ENCODE measurements around the gene BAZ2A. TPM values are rescaled to one million over a fixed set of nuclear protein-coding genes. Genes with fewer than 3 reads are reported as not detected.
"Not testable (repeated sequence)": the region's sequence is repeated elsewhere in the genome, so short reads cannot be mapped to it uniquely, and the experiment has no call there.

Gene BAZ2A
- 10 to 100 TPM in 2 of 3 donors, 1 to 10 TPM in 1; 6.5 to 37.5 (median 11.9) TPM for polyA plus RNA-seq

DNA sequence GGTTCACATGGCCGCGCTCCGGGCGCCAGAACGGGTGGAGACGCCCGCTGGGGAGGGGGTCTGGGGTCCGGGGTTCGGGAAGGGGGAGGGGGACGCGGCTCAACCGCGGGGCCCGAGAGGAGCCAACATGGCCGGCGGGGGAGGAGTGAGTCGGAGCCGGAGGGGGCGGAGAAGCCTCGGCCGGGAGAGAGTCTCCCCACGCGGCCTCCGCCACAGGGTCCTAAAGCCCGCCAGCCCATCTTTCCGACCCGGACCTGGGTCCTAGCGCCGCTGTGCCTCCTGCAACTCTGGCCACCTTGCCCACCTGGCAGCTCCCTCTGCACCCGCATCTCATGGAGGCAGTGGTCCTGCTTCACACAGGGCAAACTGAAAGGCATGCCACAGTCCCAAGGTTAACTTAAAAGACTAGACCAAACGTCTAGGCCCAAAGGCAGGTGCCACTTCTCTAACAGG is at the start of gene BAZ2A:
Gene BAZ2A (minus strand): TSS at position 147 of the 453 bp plus-strand sequence. CDS start 12,796 bp downstream, outside the sequence.
- Mint-ChIP-seq H3K36me3 (peaks cover 3 to 6% (median 4%) of the 10 kb centered on the region in 3 donors), H3K4me1 (peaks cover 72 to 85% of the 10 kb centered on the region in 2 donors), H3K27ac (peak within 1 kb of the TSS; percentile 94 to 97 (median 96)), H3K27me3 (ENCODE audit: low read depth in 3 of 3) (peaks cover 11 to 23% (median 19%) of the 10 kb centered on the region in 3 donors), H3K9me3 (no peaks in the 10 kb centered on the region), H3K4me3 (peak within 1 kb of the TSS; percentile 88 to 90 (median 89))
- DNase-seq, result peak; percentile 83 to 85 (median 84)

DNA sequence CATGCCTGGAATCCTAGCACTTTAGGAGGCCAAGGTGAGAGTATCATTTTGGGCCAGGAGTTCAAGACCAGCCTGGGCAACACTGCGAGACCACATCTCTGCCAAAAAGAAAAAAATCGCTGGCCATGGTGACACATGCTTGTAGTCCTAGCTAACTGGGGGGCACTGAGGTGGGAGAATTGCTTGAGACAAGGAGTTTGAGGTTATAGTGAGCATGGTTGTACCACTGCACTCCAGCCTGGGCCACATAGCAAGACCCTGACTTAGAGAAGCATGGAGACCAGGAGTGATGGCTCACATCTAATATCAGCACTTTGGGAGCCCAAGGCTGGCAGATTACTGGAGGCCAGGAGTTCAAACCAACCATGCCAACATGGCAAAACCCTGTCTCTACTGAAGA is 48.7 kb upstream of the BAZ2A start:
- Mint-ChIP-seq H3K27me3 (ENCODE audit: low read depth in 3 of 3) (peaks cover under 1 to 7% (median 5%) of the 10 kb centered on the region in 3 donors), H3K4me1 (peaks cover 61 to 68% of the 10 kb centered on the region in 2 donors), H3K36me3 (peaks cover under 1% of the 10 kb centered on the region in 3 donors), H3K9me3 (no peaks in the 10 kb centered on the region), H3K4me3 (peak overlapping the region in 1 of 5 donors; percentile 7), H3K27ac (peak overlapping the region in 4 of 6 donors; percentile 16 to 72 (median 46))
- DNase-seq, result no peak

DNA sequence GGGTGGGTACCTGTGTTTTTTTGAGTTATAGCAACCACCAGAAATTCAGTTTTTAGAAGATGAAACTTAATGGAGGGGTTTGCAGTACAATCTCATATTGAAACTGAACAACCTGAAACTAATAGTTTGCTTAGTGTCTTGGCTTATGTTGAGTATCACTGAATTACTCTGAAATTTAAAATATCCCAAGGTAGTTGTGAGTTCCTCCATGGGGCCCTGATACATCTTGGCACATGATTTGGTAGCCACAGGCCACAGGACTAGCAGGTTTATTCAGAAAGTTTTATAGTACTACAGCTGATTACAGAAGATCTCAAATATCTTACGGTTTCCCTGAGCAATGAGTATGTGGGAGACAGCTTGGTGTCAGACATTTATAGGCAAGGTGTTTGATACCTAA is 47.6 kb upstream of the BAZ2A start:
- Mint-ChIP-seq H3K27me3 (ENCODE audit: low read depth in 3 of 3) (peaks cover 0 to 2% (median 2%) of the 10 kb centered on the region in 3 donors), H3K4me3 (no peak overlapping the region), H3K27ac (peak overlapping the region in 2 of 6 donors; percentile 1 to 64), H3K4me1 (peaks cover 62 to 69% of the 10 kb centered on the region in 2 donors), H3K9me3 (no peaks in the 10 kb centered on the region), H3K36me3 (peaks cover 0 to 3% (median 0%) of the 10 kb centered on the region in 3 donors)
- DNase-seq, result no peak

DNA sequence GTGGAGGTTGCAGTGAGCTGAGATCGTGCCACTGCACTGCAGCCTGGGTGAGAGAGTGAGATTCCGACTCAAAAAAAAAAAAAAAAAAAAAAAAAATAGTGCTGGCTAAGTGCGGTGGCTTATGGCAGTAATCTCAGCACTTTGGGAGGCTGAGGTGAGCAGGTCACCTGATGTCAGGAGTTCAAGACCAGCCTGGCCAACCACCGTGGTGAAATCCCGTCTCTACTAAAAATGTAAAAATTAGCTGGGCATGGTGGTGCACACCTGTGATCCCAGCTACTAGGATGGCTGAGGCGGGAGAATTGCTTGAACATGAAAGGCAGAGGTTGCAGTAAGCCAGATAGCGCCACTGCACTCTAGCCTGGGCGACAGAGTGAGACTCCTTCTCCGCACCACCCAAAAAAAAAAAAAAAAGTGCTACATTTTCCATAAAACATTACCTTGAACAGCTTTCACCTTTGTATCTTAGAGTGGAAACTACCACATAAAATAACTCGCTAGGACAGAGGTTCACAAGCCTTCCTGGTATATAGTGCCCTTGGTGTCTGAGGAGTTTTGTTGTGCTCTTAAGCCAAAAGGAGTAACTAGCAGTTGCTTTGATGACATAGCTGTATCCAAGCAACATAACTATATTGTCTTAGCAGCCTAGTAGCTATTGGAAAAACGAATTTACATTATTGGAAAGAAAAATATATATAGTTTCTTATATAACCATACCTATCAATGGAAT is 46.9 kb upstream of the BAZ2A start:
- DNase-seq, result no peak
- Mint-ChIP-seq H3K9me3 (no peaks in the 10 kb centered on the region), H3K4me3 (no peak overlapping the region), H3K27ac (peak overlapping the region in 3 of 6 donors; percentile 28 to 48 (median 33)), H3K4me1 (peaks cover 61 to 69% of the 10 kb centered on the region in 2 donors), H3K36me3 (peaks cover 0 to 4% (median 2%) of the 10 kb centered on the region in 3 donors), H3K27me3 (ENCODE audit: low read depth in 3 of 3) (peaks cover 0 to 2% (median 2%) of the 10 kb centered on the region in 3 donors)

DNA sequence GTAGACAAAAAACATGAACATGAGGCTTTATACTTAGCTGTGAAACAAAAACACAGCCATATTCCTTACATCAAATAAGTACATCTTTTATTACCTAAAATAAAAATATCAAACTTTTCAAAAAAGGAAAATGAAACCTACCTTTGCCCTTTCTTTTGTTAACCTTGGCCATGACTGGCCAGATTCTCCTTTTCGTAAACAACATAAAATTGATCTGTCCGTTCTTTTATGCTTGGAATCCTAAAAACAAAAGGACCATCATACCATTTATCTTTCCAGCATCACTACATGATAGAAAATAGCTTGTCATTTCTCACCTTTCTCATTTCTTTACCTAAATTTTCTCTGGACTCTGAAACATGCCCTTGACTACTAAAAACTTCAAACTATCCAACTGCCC is 41.5 kb upstream of the BAZ2A start:
- Mint-ChIP-seq H3K4me1 (peaks cover 32 to 43% of the 10 kb centered on the region in 2 donors), H3K9me3 (no peaks in the 10 kb centered on the region), H3K4me3 (no peak overlapping the region), H3K27me3 (ENCODE audit: low read depth in 3 of 3) (peaks cover 0 to 5% (median 2%) of the 10 kb centered on the region in 3 donors), H3K27ac (peak overlapping the region in 2 of 6 donors; percentile 5 to 30), H3K36me3 (peaks cover 6 to 29% (median 15%) of the 10 kb centered on the region in 3 donors)
- no peak for DNase-seq

DNA sequence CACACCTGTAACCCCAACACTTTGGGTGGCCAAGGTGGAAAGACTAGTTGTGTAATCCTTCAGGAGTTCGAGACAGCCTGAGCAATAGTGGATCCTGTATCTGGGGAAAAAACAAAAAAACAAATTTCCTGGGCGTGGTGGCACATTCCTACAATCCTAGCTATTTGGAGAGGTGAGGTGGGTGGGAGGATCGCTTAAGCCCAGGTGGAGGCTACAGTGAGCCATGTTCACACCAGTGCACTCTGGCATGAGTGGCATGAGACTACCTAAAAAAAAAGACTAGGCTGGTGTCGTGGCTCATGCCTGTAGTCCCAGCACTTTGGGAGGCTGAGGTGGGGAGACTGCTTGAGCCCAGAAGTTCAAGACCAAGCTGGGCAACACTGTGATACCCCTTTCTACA is 40.7 kb upstream of the BAZ2A start:
- Mint-ChIP-seq H3K4me1 (peaks cover 27 to 35% of the 10 kb centered on the region in 2 donors), H3K27me3 (ENCODE audit: low read depth in 3 of 3) (peaks cover 0 to 5% (median 2%) of the 10 kb centered on the region in 3 donors), H3K9me3 (no peaks in the 10 kb centered on the region), H3K27ac (peak overlapping the region in 1 of 6 donors; percentile 4), H3K36me3 (peaks cover 11 to 34% (median 15%) of the 10 kb centered on the region in 3 donors), H3K4me3 (no peak overlapping the region)
- DNase-seq, result no peak

DNA sequence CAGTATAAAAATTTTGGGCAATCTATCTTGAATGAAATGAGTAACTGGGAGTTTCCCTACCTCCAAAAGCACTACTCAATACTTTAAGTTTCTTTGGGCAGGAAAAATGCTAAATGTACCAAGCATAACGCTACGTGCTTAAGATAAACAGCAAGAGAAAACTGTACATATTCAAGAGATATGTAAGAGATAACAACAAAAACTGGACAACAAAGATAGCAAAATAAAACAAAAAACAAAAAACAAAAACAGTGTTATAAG is 38.0 kb upstream of the BAZ2A start:
- H3K9me3 Mint-ChIP-seq, result no peaks in the 10 kb centered on the region
- H3K4me3 Mint-ChIP-seq, result no peak overlapping the region
- no peak for DNase-seq
- H3K27ac Mint-ChIP-seq, result peak overlapping the region in 1 of 6 donors; percentile 35
- H3K4me1 Mint-ChIP-seq, result peaks cover 8 to 20% of the 10 kb centered on the region in 2 donors
- peaks cover 18 to 44% (median 19%) of the 10 kb centered on the region in 3 donors for H3K36me3 Mint-ChIP-seq
- H3K27me3 Mint-ChIP-seq (ENCODE audit: low read depth in 3 of 3), result peaks cover 0 to 4% (median 2%) of the 10 kb centered on the region in 3 donors

DNA sequence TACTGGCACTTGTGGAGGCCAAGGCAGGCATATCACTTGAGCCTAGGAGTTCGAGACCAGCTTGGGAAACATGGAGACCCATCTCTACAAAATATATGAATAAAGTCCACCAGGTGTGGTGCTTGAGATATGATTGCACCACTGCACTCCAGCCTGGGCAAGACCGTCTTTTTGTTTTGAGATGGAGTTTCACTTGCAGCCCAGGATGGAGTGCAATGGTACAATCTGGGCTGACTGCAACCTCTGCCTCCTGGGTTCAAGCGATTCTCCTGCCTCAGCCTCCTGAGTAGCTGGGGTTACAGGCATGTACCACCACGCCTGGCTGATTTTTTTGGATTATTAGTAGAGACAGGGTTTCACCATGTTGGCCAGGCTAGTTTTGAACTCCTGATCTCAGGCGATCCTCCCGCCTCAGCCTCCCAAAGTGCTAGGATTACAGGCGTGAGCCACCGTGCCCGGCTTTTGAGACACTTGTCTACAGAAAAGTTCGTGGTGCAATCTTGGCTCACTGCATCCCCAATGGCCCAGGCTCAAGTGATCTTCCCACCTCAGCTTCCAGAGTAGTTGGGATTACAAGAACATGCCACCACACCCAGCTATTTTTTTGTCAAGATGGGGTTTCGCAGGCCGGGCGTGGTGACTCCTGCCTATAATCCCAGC is 32.0 kb upstream of the BAZ2A start:
- no peak for DNase-seq
- Mint-ChIP-seq H3K27ac (peak overlapping the region in 2 of 6 donors; percentile 11 to 60), H3K4me1 (peaks cover 0 to 4% of the 10 kb centered on the region in 2 donors), H3K4me3 (no peak overlapping the region), H3K27me3 (ENCODE audit: low read depth in 3 of 3) (peaks cover 0 to 2% (median 0%) of the 10 kb centered on the region in 3 donors), H3K36me3 (peaks cover 4 to 18% (median 12%) of the 10 kb centered on the region in 3 donors), H3K9me3 (no peaks in the 10 kb centered on the region)

DNA sequence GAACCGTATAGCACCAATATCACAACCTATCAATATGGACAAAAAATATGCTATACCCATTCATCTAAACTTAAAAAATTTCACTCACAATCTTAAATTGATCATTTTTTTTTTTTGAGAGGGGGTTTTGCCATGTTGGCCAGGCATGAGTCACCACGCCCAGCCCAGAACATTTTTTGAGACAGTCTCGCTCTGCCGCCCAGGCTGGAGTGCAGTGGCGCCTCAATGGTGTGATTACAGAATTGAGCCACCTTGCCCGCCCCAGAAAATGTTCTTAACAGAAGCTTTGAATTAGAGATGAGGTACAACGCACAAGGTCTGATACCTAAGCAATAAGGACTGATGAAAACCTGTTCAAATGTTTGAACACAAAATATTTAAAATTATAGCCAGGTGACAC is 31.4 kb upstream of the BAZ2A start:
- H3K4me3 Mint-ChIP-seq, result no peak overlapping the region
- peaks cover 0 to 4% of the 10 kb centered on the region in 2 donors for H3K4me1 Mint-ChIP-seq
- H3K9me3 Mint-ChIP-seq, result no peaks in the 10 kb centered on the region
- H3K27ac Mint-ChIP-seq, result peak overlapping the region in 1 of 6 donors; percentile 60
- peaks cover 4 to 18% (median 12%) of the 10 kb centered on the region in 3 donors for H3K36me3 Mint-ChIP-seq
- DNase-seq, result no peak
- H3K27me3 Mint-ChIP-seq (ENCODE audit: low read depth in 3 of 3), result peaks cover 0 to 2% (median 0%) of the 10 kb centered on the region in 3 donors

DNA sequence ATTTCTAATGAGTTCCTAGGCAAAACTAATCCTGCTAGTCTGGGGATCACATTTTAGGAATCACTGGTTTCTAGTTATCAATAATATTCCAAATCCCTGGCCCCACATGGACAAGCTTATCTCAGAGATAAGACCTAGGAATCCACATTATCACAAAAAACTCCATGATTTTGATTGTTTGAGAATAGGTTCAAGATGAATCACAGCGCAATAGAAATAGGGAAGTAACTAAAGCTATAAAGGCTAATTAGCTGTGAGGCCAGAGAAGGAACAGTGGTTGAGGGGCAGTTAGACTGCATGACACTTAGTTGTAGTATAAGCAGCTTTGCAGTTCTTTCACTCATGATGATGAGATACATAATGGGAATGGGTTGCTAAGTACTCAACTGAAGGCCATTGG is 28.8 kb upstream of the BAZ2A start:
- H3K27me3 Mint-ChIP-seq (ENCODE audit: low read depth in 3 of 3), result peaks cover 0 to 4% (median 0%) of the 10 kb centered on the region in 3 donors
- peaks cover 0 to 15% (median 4%) of the 10 kb centered on the region in 3 donors for H3K36me3 Mint-ChIP-seq
- peaks cover 0 to 4% of the 10 kb centered on the region in 2 donors for H3K4me1 Mint-ChIP-seq
- H3K4me3 Mint-ChIP-seq, result no peak overlapping the region
- peaks cover 0 to 12% (median 6%) of the 10 kb centered on the region in 6 donors for H3K9me3 Mint-ChIP-seq
- no peak for DNase-seq
- peak overlapping the region in 2 of 6 donors; percentile 40 to 57 for H3K27ac Mint-ChIP-seq

DNA sequence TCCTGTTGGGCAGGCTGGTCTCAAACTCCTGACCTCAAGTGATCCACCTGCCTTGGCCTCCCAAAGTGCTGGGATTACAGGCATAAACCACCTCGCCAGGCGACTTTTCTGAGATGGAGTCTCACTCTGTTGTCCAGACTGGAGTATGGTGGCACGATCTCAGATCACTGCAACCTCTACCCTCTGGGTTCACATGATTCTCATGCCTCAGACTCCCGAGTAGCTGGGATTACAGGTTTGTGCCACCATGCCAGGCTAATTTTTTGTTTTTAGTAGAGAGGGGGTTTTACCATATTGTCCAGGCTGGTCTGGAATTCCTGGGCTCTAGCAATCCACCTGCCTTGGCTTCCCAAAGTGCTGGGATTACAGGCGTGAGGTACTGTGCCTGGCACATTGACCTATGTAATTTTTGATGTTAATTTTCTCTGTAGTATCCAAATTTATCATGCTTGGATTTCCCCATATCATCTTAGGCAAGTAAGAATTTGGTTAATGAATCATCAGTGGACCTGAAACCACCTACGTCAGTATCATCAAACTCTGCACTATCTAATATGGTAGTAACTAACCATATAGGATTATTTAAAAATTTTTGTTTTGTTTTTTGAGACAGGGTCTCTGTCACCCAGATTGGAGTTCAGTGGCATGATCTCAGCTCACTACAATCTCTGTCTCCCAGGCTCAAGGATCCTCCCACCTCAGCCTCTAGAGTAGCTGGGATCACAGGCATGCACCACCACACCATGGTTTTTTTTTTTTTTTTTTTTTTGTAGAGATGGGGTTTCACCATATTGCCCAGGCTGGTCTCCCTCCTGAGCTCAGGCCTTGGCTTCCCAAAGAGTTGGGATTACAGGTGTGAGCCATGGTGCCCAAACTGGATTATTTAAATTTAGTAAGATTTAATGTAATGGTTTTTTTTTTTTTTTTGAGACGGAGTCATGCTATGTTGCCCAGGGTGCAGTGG is 27.6 kb upstream of the BAZ2A start:
- DNase-seq, result no peak
- Mint-ChIP-seq H3K9me3 (peaks cover 3 to 21% (median 15%) of the 10 kb centered on the region in 6 donors), H3K27me3 (ENCODE audit: low read depth in 3 of 3) (peaks cover 0 to 4% (median 0%) of the 10 kb centered on the region in 3 donors), H3K4me3 (no peak overlapping the region), H3K4me1 (no peaks in the 10 kb centered on the region), H3K36me3 (peaks cover 8 to 14% (median 9%) of the 10 kb centered on the region in 3 donors), H3K27ac (no peak overlapping the region)

DNA sequence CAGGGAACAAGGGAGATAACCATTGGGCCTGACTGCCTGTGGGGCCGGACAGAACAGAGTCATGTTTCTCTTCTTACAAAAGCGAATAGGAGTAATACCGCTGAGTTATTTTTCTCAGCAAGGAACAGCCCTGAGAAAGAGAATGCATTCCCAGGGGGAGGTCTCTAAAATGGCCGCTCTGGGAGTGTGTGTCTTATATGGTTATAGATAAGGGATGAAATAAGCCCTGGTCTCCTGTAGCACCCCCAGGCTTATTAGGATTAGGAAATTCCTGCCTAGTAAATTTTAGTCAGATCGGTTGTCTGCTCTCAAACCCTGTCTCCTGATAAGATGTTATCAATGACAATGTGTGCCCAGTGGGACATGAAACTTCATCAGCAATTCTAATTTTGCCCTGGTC is 23.7 kb upstream of the BAZ2A start:
- peaks cover 3 to 23% (median 16%) of the 10 kb centered on the region in 6 donors for H3K9me3 Mint-ChIP-seq
- DNase-seq, result not testable (repeated sequence)

DNA sequence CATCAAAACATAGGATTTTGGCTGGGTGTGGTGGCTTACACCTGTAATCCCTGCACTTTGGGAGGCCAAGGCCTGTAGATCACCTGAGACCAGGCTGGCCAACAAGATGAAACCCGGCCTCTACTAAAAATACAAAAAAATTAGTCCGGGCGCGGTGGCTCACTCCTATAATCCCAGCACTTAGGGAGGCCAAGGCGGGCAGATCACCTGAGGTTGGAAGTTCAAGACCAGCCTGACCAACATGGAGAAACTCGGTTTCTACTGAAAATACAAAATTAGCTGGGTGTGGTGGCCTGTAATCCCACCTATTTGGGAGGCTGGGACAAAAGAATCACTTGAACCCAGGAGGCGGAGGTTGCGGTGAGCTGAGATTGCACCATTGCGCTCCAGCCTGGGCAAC is 17.9 kb upstream of the BAZ2A start:
- H3K27me3 Mint-ChIP-seq (ENCODE audit: low read depth in 3 of 3), result not testable (repeated sequence)
- H3K4me3 Mint-ChIP-seq, result peak overlapping the region in 1 of 5 donors; percentile 14

More for the DNA sequence above, 23.7 kb upstream of the BAZ2A start:
- H3K36me3 Mint-ChIP-seq, result peaks cover 10 to 17% (median 12%) of the 10 kb centered on the region in 3 donors
- H3K4me3 Mint-ChIP-seq; H3K27me3 Mint-ChIP-seq (ENCODE audit: low read depth in 3 of 3); H3K4me1 Mint-ChIP-seq: not testable (repeated sequence)
- peak overlapping the region in 2 of 6 donors; percentile 53 to 80 for H3K27ac Mint-ChIP-seq

More for the DNA sequence above, 17.9 kb upstream of the BAZ2A start:
- DNase-seq, H3K9me3 Mint-ChIP-seq: not testable (repeated sequence)
- Mint-ChIP-seq H3K4me1 (peaks cover 31 to 35% of the 10 kb centered on the region in 2 donors), H3K36me3 (peaks cover 12 to 16% (median 13%) of the 10 kb centered on the region in 3 donors), H3K27ac (peak overlapping the region in 4 of 6 donors; percentile 48 to 85 (median 55))
